HepG2 (cell line): ENCODE results near the gene OPRL1. TPM values are rescaled to one million over a fixed set of nuclear protein-coding genes. Genes with fewer than 3 reads are reported as not detected.

Experiments
- CENPX ChIP-seq: sonication (generic); formaldehyde crosslinking; IDR thresholded peaks from 2 replicates; pipeline ENCODE4 v1.9.0; 2021; ENCODE audit warnings: mild to moderate bottlenecking, missing genetic modification reagents, moderate library complexity
- HES4 ChIP-seq: sonication (generic); formaldehyde crosslinking; IDR thresholded peaks from 2 replicates; pipeline ENCODE4 v1.9.0; 2021; ENCODE audit warnings: mild to moderate bottlenecking, missing genetic modification reagents, borderline replicate concordance
- MAZ ChIP-seq, 2 experiments: sonication (generic) in 1 of 2; formaldehyde crosslinking in 1 of 2; IDR thresholded peaks; 2 replicates each; pipeline versions ENCODE4 v1.5.0 to v1.6.1; 2012 to 2020; ENCODE audit warnings: low read depth in 2 of 2, mild to moderate bottlenecking in 2 of 2, borderline replicate concordance in 1 of 2, improper control_type of control experiment in 1 of 2, low read length in 1 of 2, missing genetic modification reagents in 1 of 2, moderate library complexity in 1 of 2
- SMC3 ChIP-seq: IDR thresholded peaks from 2 replicates; pipeline ENCODE4 v1.6.1; 2011; ENCODE audit warnings: low read length, improper control_type of control experiment
- TEAD3 ChIP-seq: optimal IDR thresholded peaks from 2 replicates; pipeline ENCODE3; 2016; ENCODE audit warnings: borderline replicate concordance
- ZSCAN20 ChIP-seq: sonication (generic); formaldehyde crosslinking; IDR thresholded peaks from 2 replicates; pipeline ENCODE4 v1.4.0; 2020; ENCODE audit warnings: missing genetic modification reagents, mild to moderate bottlenecking, borderline replicate concordance
- ZSCAN22 ChIP-seq: sonication (generic); formaldehyde crosslinking; IDR thresholded peaks from 2 replicates; pipeline ENCODE4 v1.4.0; 2020; ENCODE audit warnings: mild to moderate bottlenecking, missing genetic modification reagents
- polyA plus RNA-seq, 8 experiments: library from polyadenylated mRNA; depleted of rRNA in 3 of 8; stranded (reverse) in 7 of 8; unstranded in 1 of 8; fragments of >200 nt; fragmentation: Illumina TruSeq in 4 of 8; extraction: Trizol in 4 of 8; gene quantifications; 2 replicates each; pipeline versions ENCODE4 v1.2.1 to v1.2.3, GENCODE V29; 2011 to 2016; ENCODE audit warnings: low read depth in 4 of 8, missing spikeins in 1 of 8, mixed read lengths in 1 of 8; ENCODE audit not compliant: insufficient read depth in 1 of 8
- total RNA-seq, 5 experiments: library from RNA; depleted of rRNA; stranded (reverse); fragments of >200 nt; fragmentation: Illumina TruSeq; extraction: Trizol; gene quantifications; 2 replicates each; pipeline ENCODE4 v1.2.3, GENCODE V29; 2016; ENCODE audit warnings: low read depth in 1 of 5
- TF ChIP-seq, protein P1 (sequence below): sonication (generic); formaldehyde crosslinking; IDR thresholded peaks from 2 replicates; pipeline ENCODE4 v1.5.0; 2020; ENCODE audit warnings: missing genetic modification reagents
- TF ChIP-seq, protein P2 (sequence below): sonication (generic); formaldehyde crosslinking; IDR thresholded peaks from 2 replicates; pipeline ENCODE4 v1.4.0; 2020; ENCODE audit warnings: missing genetic modification reagents
- TF ChIP-seq, protein P3 (sequence below): sonication (generic); formaldehyde crosslinking; IDR thresholded peaks from 2 replicates; pipeline ENCODE4 v1.5.0; 2020; ENCODE audit warnings: mild to moderate bottlenecking, missing genetic modification reagents, moderate library complexity
- TF ChIP-seq, protein P4 (sequence below): sonication (generic); formaldehyde crosslinking; IDR thresholded peaks from 2 replicates; pipeline ENCODE4 v1.4.0; 2020; ENCODE audit warnings: missing genetic modification reagents, borderline replicate concordance
- TF ChIP-seq, protein P5 (sequence below), 2 experiments: fragments of 450-650 bp in 1 of 2; sonication (generic) in 1 of 2; formaldehyde crosslinking in 1 of 2; IDR thresholded peaks; 2 replicates each; pipeline versions ENCODE4 v1.6.1 to v1.8.0; 2016 to 2022; ENCODE audit warnings: antibody characterized with exemption in 1 of 2, mild to moderate bottlenecking in 1 of 2, missing genetic modification reagents in 1 of 2

OPRL1 gene
- total and polyA plus RNA-seq, 2 of the 13 experiments (the other 11 are each of a cell fraction or from before 2014, with no cell fraction given) = 0.35 to 0.71 TPM

DNA sequence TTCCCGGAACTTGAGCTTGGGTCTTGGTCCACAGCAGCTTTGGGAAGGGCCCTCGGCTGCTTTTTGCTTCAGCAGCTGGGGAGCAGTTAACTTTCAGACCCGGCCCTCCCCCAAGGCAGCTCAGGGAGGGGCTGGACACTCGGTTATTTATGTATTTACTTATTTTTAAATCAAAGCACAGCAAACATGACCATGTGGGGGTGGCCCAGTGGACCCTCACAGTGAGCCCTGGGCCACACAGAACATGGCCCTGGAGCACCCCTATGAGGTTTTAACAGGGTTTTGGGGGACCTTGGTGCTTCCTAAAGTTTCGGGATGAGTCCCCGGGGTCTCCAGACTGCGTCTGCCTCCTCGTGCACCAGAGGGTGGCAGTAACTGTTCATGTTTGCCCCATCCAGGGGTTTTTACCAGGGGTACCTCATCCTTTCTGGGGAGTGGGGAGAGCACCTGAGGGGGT lies 54.1 kb downstream of the OPRL1 start (continued):
- TF ChIP-seq, protein P1, sequence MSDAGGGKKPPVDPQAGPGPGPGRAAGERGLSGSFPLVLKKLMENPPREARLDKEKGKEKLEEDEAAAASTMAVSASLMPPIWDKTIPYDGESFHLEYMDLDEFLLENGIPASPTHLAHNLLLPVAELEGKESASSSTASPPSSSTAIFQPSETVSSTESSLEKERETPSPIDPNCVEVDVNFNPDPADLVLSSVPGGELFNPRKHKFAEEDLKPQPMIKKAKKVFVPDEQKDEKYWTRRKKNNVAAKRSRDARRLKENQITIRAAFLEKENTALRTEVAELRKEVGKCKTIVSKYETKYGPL = no peak
- TF ChIP-seq, protein P2, sequence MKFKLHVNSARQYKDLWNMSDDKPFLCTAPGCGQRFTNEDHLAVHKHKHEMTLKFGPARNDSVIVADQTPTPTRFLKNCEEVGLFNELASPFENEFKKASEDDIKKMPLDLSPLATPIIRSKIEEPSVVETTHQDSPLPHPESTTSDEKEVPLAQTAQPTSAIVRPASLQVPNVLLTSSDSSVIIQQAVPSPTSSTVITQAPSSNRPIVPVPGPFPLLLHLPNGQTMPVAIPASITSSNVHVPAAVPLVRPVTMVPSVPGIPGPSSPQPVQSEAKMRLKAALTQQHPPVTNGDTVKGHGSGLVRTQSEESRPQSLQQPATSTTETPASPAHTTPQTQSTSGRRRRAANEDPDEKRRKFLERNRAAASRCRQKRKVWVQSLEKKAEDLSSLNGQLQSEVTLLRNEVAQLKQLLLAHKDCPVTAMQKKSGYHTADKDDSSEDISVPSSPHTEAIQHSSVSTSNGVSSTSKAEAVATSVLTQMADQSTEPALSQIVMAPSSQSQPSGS (CRISPR knock-in tag) = no peak
- TF ChIP-seq, protein P3, sequence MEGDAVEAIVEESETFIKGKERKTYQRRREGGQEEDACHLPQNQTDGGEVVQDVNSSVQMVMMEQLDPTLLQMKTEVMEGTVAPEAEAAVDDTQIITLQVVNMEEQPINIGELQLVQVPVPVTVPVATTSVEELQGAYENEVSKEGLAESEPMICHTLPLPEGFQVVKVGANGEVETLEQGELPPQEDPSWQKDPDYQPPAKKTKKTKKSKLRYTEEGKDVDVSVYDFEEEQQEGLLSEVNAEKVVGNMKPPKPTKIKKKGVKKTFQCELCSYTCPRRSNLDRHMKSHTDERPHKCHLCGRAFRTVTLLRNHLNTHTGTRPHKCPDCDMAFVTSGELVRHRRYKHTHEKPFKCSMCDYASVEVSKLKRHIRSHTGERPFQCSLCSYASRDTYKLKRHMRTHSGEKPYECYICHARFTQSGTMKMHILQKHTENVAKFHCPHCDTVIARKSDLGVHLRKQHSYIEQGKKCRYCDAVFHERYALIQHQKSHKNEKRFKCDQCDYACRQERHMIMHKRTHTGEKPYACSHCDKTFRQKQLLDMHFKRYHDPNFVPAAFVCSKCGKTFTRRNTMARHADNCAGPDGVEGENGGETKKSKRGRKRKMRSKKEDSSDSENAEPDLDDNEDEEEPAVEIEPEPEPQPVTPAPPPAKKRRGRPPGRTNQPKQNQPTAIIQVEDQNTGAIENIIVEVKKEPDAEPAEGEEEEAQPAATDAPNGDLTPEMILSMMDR (CRISPR knock-in tag) = peak; percentile 68
- TF ChIP-seq, protein P4, sequence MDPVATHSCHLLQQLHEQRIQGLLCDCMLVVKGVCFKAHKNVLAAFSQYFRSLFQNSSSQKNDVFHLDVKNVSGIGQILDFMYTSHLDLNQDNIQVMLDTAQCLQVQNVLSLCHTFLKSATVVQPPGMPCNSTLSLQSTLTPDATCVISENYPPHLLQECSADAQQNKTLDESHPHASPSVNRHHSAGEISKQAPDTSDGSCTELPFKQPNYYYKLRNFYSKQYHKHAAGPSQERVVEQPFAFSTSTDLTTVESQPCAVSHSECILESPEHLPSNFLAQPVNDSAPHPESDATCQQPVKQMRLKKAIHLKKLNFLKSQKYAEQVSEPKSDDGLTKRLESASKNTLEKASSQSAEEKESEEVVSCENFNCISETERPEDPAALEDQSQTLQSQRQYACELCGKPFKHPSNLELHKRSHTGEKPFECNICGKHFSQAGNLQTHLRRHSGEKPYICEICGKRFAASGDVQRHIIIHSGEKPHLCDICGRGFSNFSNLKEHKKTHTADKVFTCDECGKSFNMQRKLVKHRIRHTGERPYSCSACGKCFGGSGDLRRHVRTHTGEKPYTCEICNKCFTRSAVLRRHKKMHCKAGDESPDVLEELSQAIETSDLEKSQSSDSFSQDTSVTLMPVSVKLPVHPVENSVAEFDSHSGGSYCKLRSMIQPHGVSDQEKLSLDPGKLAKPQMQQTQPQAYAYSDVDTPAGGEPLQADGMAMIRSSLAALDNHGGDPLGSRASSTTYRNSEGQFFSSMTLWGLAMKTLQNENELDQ (CRISPR knock-in tag) = no peak
- TF ChIP-seq HES4 (no peak), ZSCAN22 (CRISPR knock-in tag) (no peak), ZSCAN20 (CRISPR knock-in tag) (no peak), SMC3 (peak; percentile 41; the same call in 1 of the 2 replicates), MAZ (IDR thresholded peaks at IDR 0.05; ENCODE audit: borderline replicate concordance, low read depth, low read length) (no peak), MAZ (CRISPR knock-in tag; IDR thresholded peaks at IDR 0.05; ENCODE audit: low read depth) (no peak), CENPX (no peak), TEAD3 (CRISPR knock-in tag) (no peak)
- TF ChIP-seq, protein P5, sequence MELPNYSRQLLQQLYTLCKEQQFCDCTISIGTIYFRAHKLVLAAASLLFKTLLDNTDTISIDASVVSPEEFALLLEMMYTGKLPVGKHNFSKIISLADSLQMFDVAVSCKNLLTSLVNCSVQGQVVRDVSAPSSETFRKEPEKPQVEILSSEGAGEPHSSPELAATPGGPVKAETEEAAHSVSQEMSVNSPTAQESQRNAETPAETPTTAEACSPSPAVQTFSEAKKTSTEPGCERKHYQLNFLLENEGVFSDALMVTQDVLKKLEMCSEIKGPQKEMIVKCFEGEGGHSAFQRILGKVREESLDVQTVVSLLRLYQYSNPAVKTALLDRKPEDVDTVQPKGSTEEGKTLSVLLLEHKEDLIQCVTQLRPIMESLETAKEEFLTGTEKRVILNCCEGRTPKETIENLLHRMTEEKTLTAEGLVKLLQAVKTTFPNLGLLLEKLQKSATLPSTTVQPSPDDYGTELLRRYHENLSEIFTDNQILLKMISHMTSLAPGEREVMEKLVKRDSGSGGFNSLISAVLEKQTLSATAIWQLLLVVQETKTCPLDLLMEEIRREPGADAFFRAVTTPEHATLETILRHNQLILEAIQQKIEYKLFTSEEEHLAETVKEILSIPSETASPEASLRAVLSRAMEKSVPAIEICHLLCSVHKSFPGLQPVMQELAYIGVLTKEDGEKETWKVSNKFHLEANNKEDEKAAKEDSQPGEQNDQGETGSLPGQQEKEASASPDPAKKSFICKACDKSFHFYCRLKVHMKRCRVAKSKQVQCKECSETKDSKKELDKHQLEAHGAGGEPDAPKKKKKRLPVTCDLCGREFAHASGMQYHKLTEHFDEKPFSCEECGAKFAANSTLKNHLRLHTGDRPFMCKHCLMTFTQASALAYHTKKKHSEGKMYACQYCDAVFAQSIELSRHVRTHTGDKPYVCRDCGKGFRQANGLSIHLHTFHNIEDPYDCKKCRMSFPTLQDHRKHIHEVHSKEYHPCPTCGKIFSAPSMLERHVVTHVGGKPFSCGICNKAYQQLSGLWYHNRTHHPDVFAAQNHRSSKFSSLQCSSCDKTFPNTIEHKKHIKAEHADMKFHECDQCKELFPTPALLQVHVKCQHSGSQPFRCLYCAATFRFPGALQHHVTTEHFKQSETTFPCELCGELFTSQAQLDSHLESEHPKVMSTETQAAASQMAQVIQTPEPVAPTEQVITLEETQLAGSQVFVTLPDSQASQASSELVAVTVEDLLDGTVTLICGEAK (IDR thresholded peaks at IDR 0.05) = no peak
- TF ChIP-seq, protein P5 (CRISPR knock-in tag; IDR thresholded peaks at IDR 0.05) = no peak
